Fibroblast of villous mesenchyme (primary cell): ENCODE data around the gene LYPD4. TPM values are rescaled to one million over a fixed set of nuclear protein-coding genes. Genes with fewer than 3 reads are reported as not detected.

Experiments
- DNase-seq: peaks from one replicate; pipeline ENCODE4 v3.0.0-alpha.2; 2010; ENCODE audit warnings: low read depth
- H3K4me3 ChIP-seq: 2 replicates; pipeline ENCODE4 v1.5.1; 2011; ENCODE audit warnings: low read depth, mild to moderate bottlenecking, low read length
- total RNA-seq: library from RNA; depleted of rRNA; stranded (reverse); fragments of >200 nt; gene quantifications from 2 replicates; pipeline ENCODE4 v1.2.3, GENCODE V29; 2012
- TF ChIP-seq, protein P1 (sequence below): IDR thresholded peaks from 2 replicates; pipeline ENCODE4 v1.5.1; 2012; ENCODE audit warnings: low read depth, mild to moderate bottlenecking, low read length; ENCODE audit not compliant: insufficient read depth

LYPD4 gene
- total RNA-seq, 1 donor: not detected

GRCh38 chr19:41813911-41814310, 30.6 kb downstream of the LYPD4 start:
- DNase-seq: no peak
- H3K4me3 ChIP-seq: no peak overlapping the region
- TF ChIP-seq, protein P1, sequence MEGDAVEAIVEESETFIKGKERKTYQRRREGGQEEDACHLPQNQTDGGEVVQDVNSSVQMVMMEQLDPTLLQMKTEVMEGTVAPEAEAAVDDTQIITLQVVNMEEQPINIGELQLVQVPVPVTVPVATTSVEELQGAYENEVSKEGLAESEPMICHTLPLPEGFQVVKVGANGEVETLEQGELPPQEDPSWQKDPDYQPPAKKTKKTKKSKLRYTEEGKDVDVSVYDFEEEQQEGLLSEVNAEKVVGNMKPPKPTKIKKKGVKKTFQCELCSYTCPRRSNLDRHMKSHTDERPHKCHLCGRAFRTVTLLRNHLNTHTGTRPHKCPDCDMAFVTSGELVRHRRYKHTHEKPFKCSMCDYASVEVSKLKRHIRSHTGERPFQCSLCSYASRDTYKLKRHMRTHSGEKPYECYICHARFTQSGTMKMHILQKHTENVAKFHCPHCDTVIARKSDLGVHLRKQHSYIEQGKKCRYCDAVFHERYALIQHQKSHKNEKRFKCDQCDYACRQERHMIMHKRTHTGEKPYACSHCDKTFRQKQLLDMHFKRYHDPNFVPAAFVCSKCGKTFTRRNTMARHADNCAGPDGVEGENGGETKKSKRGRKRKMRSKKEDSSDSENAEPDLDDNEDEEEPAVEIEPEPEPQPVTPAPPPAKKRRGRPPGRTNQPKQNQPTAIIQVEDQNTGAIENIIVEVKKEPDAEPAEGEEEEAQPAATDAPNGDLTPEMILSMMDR: no peak

- no peak overlapping the region for H3K4me3 ChIP-seq
- no peak for DNase-seq
- TF ChIP-seq, protein P1: no peak
Measured at GRCh38 chr19:41811981-41812380, 32.5 kb downstream of the LYPD4 start.

DNA sequence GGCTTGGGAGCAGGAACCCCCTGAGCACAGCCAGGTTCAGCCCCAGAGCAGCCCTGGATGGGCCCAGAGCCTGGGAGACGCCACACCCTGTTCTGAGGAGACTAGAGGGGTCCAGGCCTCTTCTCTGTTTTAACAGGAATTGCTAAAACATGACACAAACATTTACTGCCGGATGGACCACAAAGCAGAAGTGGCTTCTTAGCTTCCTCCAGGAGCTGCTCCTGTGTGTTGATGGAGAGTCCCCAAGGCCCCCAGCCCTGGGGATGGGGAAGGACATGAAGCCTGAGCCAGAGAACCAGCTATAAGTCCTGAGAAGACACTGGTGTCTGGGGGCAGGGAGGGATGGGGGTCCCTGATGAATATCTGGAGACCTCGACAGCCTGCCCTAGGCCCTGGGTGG, 33.4 kb downstream of the LYPD4 start:
- TF ChIP-seq, protein P1: no peak
- DNase-seq: no peak
- H3K4me3 ChIP-seq: no peak overlapping the region

- TF ChIP-seq, protein P1: no peak
- no peak for DNase-seq
- H3K4me3 ChIP-seq: no peak overlapping the region
Measured at GRCh38 chr19:41810301-41810700, 34.2 kb downstream of the LYPD4 start.

- no peak overlapping the region for H3K4me3 ChIP-seq
- TF ChIP-seq, protein P1: no peak
- DNase-seq: no peak
Measured at GRCh38 chr19:41808663-41809566, 35.6 kb downstream of the LYPD4 start.

GRCh38 chr19:41807176-41807575, 37.3 kb downstream of the LYPD4 start:
- TF ChIP-seq, protein P1: no peak

More at GRCh38 chr19:41807176-41807575, 37.3 kb downstream of the LYPD4 start:
- H3K4me3 ChIP-seq: no peak overlapping the region
- DNase-seq: no peak
